GM13976 (cell line): ENCODE measurements around the gene CTTNBP2.

Source experiments
- DNase-seq: peaks from one replicate; pipeline ENCODE4 v3.0.0; 2012; ENCODE audit warnings: low spot score
- CTCF ChIP-seq: IDR thresholded peaks from 2 replicates; pipeline ENCODE4 v1.5.1; 2012; ENCODE audit warnings: borderline replicate concordance, mild to moderate bottlenecking; ENCODE audit not compliant: insufficient read depth; ENCODE audit errors: extremely low read depth, missing control alignments, control extremely low read depth
- in situ Hi-C: fragments of 300-500 bp; cut with MboI; formaldehyde crosslinking; loops from one replicate; pipeline ENCODE4 v1.12.0; 2022; ENCODE audit warnings: low sequenced_read_pairs, mixed read lengths, inconsistent platforms; ENCODE audit not compliant: unreplicated experiment

The CTTNBP2 gene

GRCh38 chr7:117828825-117829224 lies 44.4 kb downstream of the CTTNBP2 start:
- TF ChIP-seq CTCF = no peak
- DNase-seq = no peak
- in situ Hi-C loops = no loop called here

GRCh38 chr7:117827862-117828261 lies 45.4 kb downstream of the CTTNBP2 start:
- DNase-seq = no peak
- in situ Hi-C loops = no loop called here
- no peak for TF ChIP-seq CTCF

GRCh38 chr7:117825132-117825531 lies 48.1 kb downstream of the CTTNBP2 start:
- in situ Hi-C loops = no loop called here
- no peak for DNase-seq
- no peak for TF ChIP-seq CTCF

- DNase-seq = no peak
- no peak for TF ChIP-seq CTCF
- in situ Hi-C loops = no loop called here
These were observed 48.6 kb downstream of the CTTNBP2 start for GRCh38 chr7:117824592-117824991.

GRCh38 chr7:117819558-117819957 lies 53.7 kb downstream of the CTTNBP2 start:
- no peak for DNase-seq
- TF ChIP-seq CTCF = no peak
- in situ Hi-C loops = no loop called here

GRCh38 chr7:117818232-117818631 lies 55.0 kb downstream of the CTTNBP2 start:
- DNase-seq = no peak
- TF ChIP-seq CTCF = no peak
- in situ Hi-C loops = no loop called here

GRCh38 chr7:117816727-117817126 lies 56.5 kb downstream of the CTTNBP2 start:
- no peak for DNase-seq
- in situ Hi-C loops = no loop called here
- TF ChIP-seq CTCF = no peak
